ENCODE results near the gene LCLAT1. TPM values are rescaled to one million over a fixed set of nuclear protein-coding genes. Genes with fewer than 3 reads are reported as not detected.

LCLAT1 gene
- total RNA-seq, 1 experiment from 2014 or later, result 36.0 TPM

GRCh38 chr2:30509716-30510115 is 62.7 kb downstream of the LCLAT1 start:
- Histone ChIP-seq H3K27ac (ENCODE audit: low read length) (no peak overlapping the region), H3K9me3 (ENCODE audit: control insufficient read depth, insufficient read depth, low read depth, low read length) (no peaks in the 10 kb centered on the region; the same call in 1 of the 2 replicates), H3K4me3 (ENCODE audit: low read depth in 2 of 2, low read length in 2 of 2) (no peak overlapping the region), H3K36me3 (ENCODE audit: control insufficient read depth, insufficient read depth, low read length) (no peaks in the 10 kb centered on the region; the same call in 1 of the 2 replicates), H3K4me1 (ENCODE audit: control insufficient read depth, insufficient read depth, low read length) (no peaks in the 10 kb centered on the region; the same call in 1 of the 2 replicates), H3K27me3 (ENCODE audit: control insufficient read depth, insufficient read depth, low read length) (no peaks in the 10 kb centered on the region)
- TF ChIP-seq REST (IDR thresholded peaks at IDR 0.05; ENCODE audit: insufficient read depth in 1 of 2, low read depth in 2 of 2, low read length in 1 of 2) (no peak), SIN3A (IDR thresholded peaks at IDR 0.05; ENCODE audit: borderline replicate concordance, insufficient read depth, low read depth, low read length) (no peak), POLR2AphosphoS5 (IDR thresholded peaks at IDR 0.05; ENCODE audit: low read depth, low read length) (no peak), TCF7L2 (IDR thresholded peaks at IDR 0.05; ENCODE audit: low read depth, low read length) (no peak), CTCF (IDR thresholded peaks at IDR 0.05) (no peak)
- ATAC-seq (no peak), DNase-seq (ENCODE audit: low read depth, low spot score) (no peak)
- ChIA-PET CTCF (no interaction called here), POLR2A (no interaction called here)
- BruUV-seq (replicated peaks), result no TSS peak
- in situ Hi-C loops (cut with HindIII; ENCODE audit: low pct_unique_long_range_greater_than_20kb, low sequenced_read_pairs), result no loop called here
- intact Hi-C loops (cut with micrococcal nuclease; ENCODE audit: unreplicated experiment), result no loop called here

DNA sequence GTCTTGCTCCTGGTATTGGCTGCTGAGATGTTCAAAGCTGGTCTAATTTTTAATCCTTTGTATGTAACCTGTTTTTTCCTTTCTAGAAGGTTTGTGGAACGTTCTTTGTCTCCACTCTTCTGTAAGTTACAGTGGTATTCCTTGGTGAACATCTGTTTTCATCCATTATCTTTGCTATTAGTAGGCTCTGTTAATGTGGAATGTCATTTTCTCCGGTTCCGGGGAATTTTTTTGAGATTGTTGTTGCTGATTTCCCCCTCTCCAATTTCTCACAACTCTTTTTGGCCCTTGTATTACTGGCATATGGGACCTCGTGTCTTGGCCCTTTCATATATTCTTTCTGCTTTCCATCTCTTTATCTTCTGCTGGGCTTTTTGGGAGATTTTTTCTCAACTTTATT is 63.4 kb downstream of the LCLAT1 start:
- no TSS peak for BruUV-seq (replicated peaks)
- intact Hi-C loops (cut with micrococcal nuclease; ENCODE audit: unreplicated experiment), result no loop called here
- Histone ChIP-seq H3K4me3 (ENCODE audit: low read depth in 2 of 2, low read length in 2 of 2) (no peak overlapping the region), H3K4me1 (ENCODE audit: control insufficient read depth, insufficient read depth, low read length) (no peaks in the 10 kb centered on the region; the same call in 1 of the 2 replicates), H3K27ac (ENCODE audit: low read length) (no peak overlapping the region), H3K36me3 (ENCODE audit: control insufficient read depth, insufficient read depth, low read length) (no peaks in the 10 kb centered on the region; the same call in 1 of the 2 replicates), H3K27me3 (ENCODE audit: control insufficient read depth, insufficient read depth, low read length) (no peaks in the 10 kb centered on the region), H3K9me3 (ENCODE audit: control insufficient read depth, insufficient read depth, low read depth, low read length) (no peaks in the 10 kb centered on the region; the same call in 1 of the 2 replicates)
- TF ChIP-seq TCF7L2 (IDR thresholded peaks at IDR 0.05; ENCODE audit: low read depth, low read length), result no peak
- TF ChIP-seq CTCF (IDR thresholded peaks at IDR 0.05), result no peak
- no peak for TF ChIP-seq SIN3A (IDR thresholded peaks at IDR 0.05; ENCODE audit: borderline replicate concordance, insufficient read depth, low read depth, low read length)
- TF ChIP-seq REST (IDR thresholded peaks at IDR 0.05; ENCODE audit: insufficient read depth in 1 of 2, low read depth in 2 of 2, low read length in 1 of 2), result no peak
- TF ChIP-seq POLR2AphosphoS5 (IDR thresholded peaks at IDR 0.05; ENCODE audit: low read depth, low read length), result no peak
- ChIA-PET CTCF (no interaction called here), POLR2A (no interaction called here)
- in situ Hi-C loops (cut with HindIII; ENCODE audit: low pct_unique_long_range_greater_than_20kb, low sequenced_read_pairs), result no loop called here
- DNase-seq (ENCODE audit: low read depth, low spot score) (no peak), ATAC-seq (no peak)
